Measurements from ENCODE around the gene TENM4. TPM values are rescaled to one million over a fixed set of nuclear protein-coding genes. Genes with fewer than 3 reads are reported as not detected.

TENM4 gene
- total RNA-seq, 2 experiments from 2014 or later: not detected

DNA sequence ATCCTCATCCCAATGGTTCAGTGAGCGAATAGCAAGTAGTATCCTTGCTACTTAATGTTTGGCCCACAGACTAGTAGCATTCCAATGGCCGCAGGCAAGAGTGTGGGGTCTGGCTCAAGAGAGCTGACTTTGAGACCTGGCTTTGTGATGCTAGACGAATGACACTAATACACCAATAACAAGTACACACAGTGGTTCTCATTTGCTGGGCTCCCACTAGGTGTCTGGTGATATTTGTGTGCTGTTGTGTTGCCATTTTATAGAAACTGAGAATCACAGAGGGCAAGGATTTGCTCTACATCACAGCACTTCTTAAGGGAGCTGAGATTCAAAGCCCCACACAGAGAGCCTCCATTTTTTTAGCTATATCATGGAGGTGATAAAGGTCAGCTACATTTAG, 351.2 kb downstream of the TENM4 start:
- POLR2A ChIA-PET: no interaction called here

DNA sequence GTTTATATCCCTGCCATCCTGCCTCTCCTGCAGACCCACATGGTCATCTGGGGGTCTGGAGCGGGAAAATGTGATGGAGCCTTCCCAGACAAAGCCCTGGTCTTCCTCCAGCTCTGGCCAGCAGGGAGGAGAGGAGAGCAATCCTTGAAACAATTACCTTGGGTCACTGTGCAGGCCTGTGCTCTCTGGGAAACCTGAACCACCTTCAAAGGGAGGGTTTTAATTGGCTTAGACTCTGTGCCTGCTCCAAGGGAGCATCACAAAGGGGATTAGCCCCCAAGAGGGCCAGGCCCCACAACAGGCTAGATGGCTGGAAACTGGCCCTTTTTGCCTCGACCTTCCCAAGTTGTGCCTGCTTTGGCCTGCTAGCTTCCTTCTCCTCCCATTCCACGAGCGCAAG, 351.9 kb downstream of the TENM4 start:
- H2AFZ ChIP-seq (ENCODE audit: low read length): no peak overlapping the region
- CTCF ChIA-PET (ENCODE audit: unreplicated experiment): no interaction called here
- H3K4me1 ChIP-seq (ENCODE audit: insufficient read depth, low read length, poor library complexity, severe bottlenecking): no peaks in the 10 kb centered on the region
- no peaks in the 10 kb centered on the region for H3K9me2 ChIP-seq (ENCODE audit: insufficient read depth, low read length)
- no peak for DNase-seq (ENCODE audit: low spot score)
- POLR2A ChIA-PET: no interaction called here
- H3K27ac ChIP-seq (ENCODE audit: low read depth, low read length, poor library complexity, severe bottlenecking): no peak overlapping the region
- no peak overlapping the region for H3K4me3 ChIP-seq (ENCODE audit: low read depth, low read length, poor library complexity, severe bottlenecking)
- H3K79me2 ChIP-seq (ENCODE audit: insufficient read depth, low read depth, low read length): no peaks in the 10 kb centered on the region
- H3K9me3 ChIP-seq (ENCODE audit: low read length): no peaks in the 10 kb centered on the region
- BruUV-seq (replicated peaks): no TSS peak
- TF ChIP-seq EZH2phosphoT487 (IDR thresholded peaks at IDR 0.05; ENCODE audit: borderline replicate concordance, low read depth, low read length): no peak
- TF ChIP-seq, protein P1, sequence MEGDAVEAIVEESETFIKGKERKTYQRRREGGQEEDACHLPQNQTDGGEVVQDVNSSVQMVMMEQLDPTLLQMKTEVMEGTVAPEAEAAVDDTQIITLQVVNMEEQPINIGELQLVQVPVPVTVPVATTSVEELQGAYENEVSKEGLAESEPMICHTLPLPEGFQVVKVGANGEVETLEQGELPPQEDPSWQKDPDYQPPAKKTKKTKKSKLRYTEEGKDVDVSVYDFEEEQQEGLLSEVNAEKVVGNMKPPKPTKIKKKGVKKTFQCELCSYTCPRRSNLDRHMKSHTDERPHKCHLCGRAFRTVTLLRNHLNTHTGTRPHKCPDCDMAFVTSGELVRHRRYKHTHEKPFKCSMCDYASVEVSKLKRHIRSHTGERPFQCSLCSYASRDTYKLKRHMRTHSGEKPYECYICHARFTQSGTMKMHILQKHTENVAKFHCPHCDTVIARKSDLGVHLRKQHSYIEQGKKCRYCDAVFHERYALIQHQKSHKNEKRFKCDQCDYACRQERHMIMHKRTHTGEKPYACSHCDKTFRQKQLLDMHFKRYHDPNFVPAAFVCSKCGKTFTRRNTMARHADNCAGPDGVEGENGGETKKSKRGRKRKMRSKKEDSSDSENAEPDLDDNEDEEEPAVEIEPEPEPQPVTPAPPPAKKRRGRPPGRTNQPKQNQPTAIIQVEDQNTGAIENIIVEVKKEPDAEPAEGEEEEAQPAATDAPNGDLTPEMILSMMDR (conservative IDR thresholded peaks at IDR 0.05; ENCODE audit: low read length): no peak
- intact Hi-C loops (cut with micrococcal nuclease; ENCODE audit: unreplicated experiment): no loop called here
- H4K20me1 ChIP-seq (ENCODE audit: insufficient read depth, low read length): no peaks in the 10 kb centered on the region
- H3K36me3 ChIP-seq (ENCODE audit: insufficient read depth, low read length): no peaks in the 10 kb centered on the region
- H3K4me2 ChIP-seq (ENCODE audit: low read length): no peak overlapping the region

More for the DNA sequence above, 351.2 kb downstream of the TENM4 start:
- DNase-seq (ENCODE audit: low spot score): no peak
- no peak for TF ChIP-seq EZH2phosphoT487 (IDR thresholded peaks at IDR 0.05; ENCODE audit: borderline replicate concordance, low read depth, low read length)
- TF ChIP-seq, protein P1 (conservative IDR thresholded peaks at IDR 0.05; ENCODE audit: low read length): no peak
- H3K4me1 ChIP-seq (ENCODE audit: insufficient read depth, low read length, poor library complexity, severe bottlenecking): no peaks in the 10 kb centered on the region
- intact Hi-C loops (cut with micrococcal nuclease; ENCODE audit: unreplicated experiment): no loop called here
- H3K4me2 ChIP-seq (ENCODE audit: low read length): no peak overlapping the region
- no peak overlapping the region for H3K27ac ChIP-seq (ENCODE audit: low read depth, low read length, poor library complexity, severe bottlenecking)
- no peaks in the 10 kb centered on the region for H3K79me2 ChIP-seq (ENCODE audit: insufficient read depth, low read depth, low read length)
- no peak overlapping the region for H2AFZ ChIP-seq (ENCODE audit: low read length)
- H3K9me2 ChIP-seq (ENCODE audit: insufficient read depth, low read length): no peaks in the 10 kb centered on the region
- no peaks in the 10 kb centered on the region for H3K9me3 ChIP-seq (ENCODE audit: low read length)
- no peaks in the 10 kb centered on the region for H4K20me1 ChIP-seq (ENCODE audit: insufficient read depth, low read length)
- no peak overlapping the region for H3K4me3 ChIP-seq (ENCODE audit: low read depth, low read length, poor library complexity, severe bottlenecking)
- no TSS peak for BruUV-seq (replicated peaks)
- CTCF ChIA-PET (ENCODE audit: unreplicated experiment): no interaction called here
- H3K36me3 ChIP-seq (ENCODE audit: insufficient read depth, low read length): no peaks in the 10 kb centered on the region

DNA sequence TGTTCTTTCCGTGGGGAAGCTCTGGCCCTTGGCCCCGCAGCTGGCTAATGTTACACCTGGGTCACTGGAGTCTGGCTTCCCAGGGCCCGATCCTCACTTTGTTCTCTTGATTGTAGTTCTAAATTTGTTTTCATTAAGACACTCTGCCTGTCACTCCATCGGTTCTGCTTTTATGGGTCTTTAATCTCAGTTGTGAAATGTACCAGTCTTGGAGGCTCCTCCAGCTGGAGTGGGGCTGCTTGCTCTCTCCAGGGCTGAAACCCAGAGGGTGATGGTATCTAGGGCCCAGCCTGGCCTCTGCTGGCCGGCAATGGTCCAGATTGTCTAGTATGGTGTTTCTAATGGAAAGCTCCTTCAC, 352.9 kb downstream of the TENM4 start:
- no peak for DNase-seq (ENCODE audit: low spot score)
- Histone ChIP-seq H3K79me2 (ENCODE audit: insufficient read depth, low read depth, low read length) (no peaks in the 10 kb centered on the region), H3K36me3 (ENCODE audit: insufficient read depth, low read length) (no peaks in the 10 kb centered on the region), H3K9me3 (ENCODE audit: low read length) (no peaks in the 10 kb centered on the region), H3K27ac (ENCODE audit: low read depth, low read length, poor library complexity, severe bottlenecking) (no peak overlapping the region), H4K20me1 (ENCODE audit: insufficient read depth, low read length) (no peaks in the 10 kb centered on the region), H3K4me2 (ENCODE audit: low read length) (no peak overlapping the region), H2AFZ (ENCODE audit: low read length) (no peak overlapping the region), H3K9me2 (ENCODE audit: insufficient read depth, low read length) (no peaks in the 10 kb centered on the region), H3K4me1 (ENCODE audit: insufficient read depth, low read length, poor library complexity, severe bottlenecking) (no peaks in the 10 kb centered on the region), H3K4me3 (ENCODE audit: low read depth, low read length, poor library complexity, severe bottlenecking) (no peak overlapping the region)
- intact Hi-C loops (cut with micrococcal nuclease; ENCODE audit: unreplicated experiment): no loop called here
- no peak for TF ChIP-seq EZH2phosphoT487 (IDR thresholded peaks at IDR 0.05; ENCODE audit: borderline replicate concordance, low read depth, low read length)
- TF ChIP-seq, protein P1 (conservative IDR thresholded peaks at IDR 0.05; ENCODE audit: low read length): no peak
- BruUV-seq (replicated peaks): no TSS peak
- ChIA-PET POLR2A (no interaction called here), CTCF (ENCODE audit: unreplicated experiment) (no interaction called here)
